PFSK-1 (cell line): ENCODE measurements around the gene KRTAP10-3.

Experiments
- FOXP2 ChIP-seq: optimal IDR thresholded peaks from 2 replicates; pipeline ENCODE3; 2011; ENCODE audit warnings: borderline replicate concordance, control low read depth, inconsistent platforms; ENCODE audit not compliant: insufficient read depth; ENCODE audit errors: extremely low read length, extremely low read depth
- POLR2AphosphoS5 ChIP-seq: IDR thresholded peaks from 2 replicates; pipeline ENCODE4 v1.6.1; 2012; ENCODE audit warnings: low read depth, mild to moderate bottlenecking, control low read depth, low read length, moderate library complexity
- REST ChIP-seq, 2 experiments: IDR thresholded peaks; 2 replicates each; pipeline versions ENCODE4 v1.6.1 to v1.8.0; 2011 to 2012; ENCODE audit warnings: low read depth in 2 of 2, low read length in 2 of 2, control low read depth in 1 of 2, inconsistent platforms in 1 of 2, mild to moderate bottlenecking in 1 of 2, moderate library complexity in 1 of 2; ENCODE audit not compliant: insufficient read depth in 1 of 2

- TF ChIP-seq POLR2AphosphoS5 (no peak), FOXP2 (no peak), REST (IDR thresholded peaks at IDR 0.05; ENCODE audit: insufficient read depth in 1 of 2, low read depth in 2 of 2, low read length in 2 of 2) (no peak)
Measured at GRCh38 chr21:44552681-44553080, 5.9 kb downstream of the KRTAP10-3 start.
